DMS53 treated with DMSO at 0.1 percent for 48 hours (cell line): ENCODE data around the gene MPG.
A peak's percentile ranks its signal among the peaks of the same experiment; 100 is the strongest.

Source experiments
- DNase-seq: peaks from one replicate; lab custom pipeline; 2025; ENCODE audit not compliant: unreplicated experiment; lab: John Stamatoyannopoulos, UW

The MPG gene

DNA sequence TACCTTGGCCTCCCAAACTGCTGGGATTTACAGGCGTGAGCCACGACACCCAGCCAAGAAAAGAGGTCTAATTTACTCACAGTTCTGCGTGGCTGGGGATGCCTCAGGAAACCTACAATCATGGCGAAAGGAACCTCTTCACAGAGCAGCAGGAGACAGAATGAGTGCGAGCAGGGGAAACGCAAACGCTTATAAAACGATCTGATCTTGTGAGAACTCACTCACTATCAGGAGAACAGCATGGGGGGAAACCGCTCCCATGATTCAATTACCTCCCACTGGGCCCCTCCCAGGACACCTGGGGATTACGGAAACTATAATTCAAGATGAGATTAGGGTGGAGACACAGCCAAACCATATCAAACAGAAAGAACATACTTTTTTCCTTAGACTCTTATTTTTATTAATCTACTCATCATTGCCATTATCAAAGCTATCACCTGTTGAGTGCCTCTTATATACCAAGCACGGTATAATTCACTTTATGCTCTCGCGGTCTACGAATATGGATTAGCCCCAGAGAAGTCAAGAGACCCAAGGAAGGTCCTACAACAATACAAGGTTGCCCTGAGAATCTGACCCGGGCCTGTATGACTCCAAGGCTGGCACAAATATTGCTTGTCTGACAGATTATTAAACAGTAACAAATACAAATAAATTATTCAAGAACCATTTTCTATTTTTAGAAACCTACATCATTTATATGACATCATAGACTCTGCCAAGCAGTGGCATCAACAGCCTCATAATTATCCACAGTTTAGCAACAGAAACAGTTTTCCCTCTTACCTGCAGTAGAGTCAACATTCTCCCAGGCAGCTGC, 27.0 kb upstream of the MPG start:
- DNase-seq: no peak

DNA sequence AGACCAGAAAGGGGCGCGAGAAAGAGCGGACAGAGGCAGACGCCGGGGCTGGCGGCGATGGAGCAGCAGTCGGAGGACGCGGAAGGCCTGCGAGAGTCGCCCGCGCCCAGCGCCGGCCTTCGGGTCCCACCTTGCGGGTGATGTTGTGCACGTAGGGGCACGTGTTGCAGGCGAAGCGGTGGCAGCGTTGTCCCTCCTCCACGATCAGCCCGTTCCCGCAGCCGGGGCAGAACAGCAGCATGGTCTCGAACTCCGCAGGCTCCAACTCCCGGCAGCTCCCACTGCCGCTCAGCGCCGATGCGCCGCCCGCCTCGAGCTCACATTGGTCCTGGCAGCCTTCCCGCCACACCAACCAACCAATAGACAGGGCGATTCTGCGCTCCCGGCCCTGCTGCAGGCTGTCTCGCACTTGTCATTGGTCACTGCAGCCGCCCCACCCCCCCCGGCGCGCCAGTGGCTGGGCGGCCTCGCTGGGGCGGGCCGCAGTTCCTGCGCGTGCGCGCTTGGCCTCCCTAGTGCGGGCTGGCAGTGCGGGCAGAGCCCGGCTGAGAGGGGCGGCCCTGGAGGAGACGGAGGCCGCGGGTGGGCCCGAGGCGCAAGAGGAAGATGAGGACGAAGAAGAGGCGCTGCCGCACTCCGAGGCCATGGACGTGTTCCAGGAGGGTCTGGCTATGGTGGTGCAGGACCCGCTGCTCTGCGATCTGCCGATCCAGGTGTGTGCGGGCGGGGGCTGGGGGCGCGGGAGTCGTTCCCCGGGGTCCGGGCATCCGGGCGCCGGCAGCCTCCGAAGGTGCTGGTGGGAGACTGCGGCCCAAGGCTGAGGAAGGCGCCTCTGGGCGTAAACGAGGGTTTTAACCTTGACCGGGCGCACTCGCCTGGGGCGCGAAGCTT, 24.4 kb upstream of the MPG start, which contains the start of the genes POLR3K and SNRNP25:
Gene POLR3K, minus strand, starts transcription at position 263 of the 891 bp plus-strand sequence. Its CDS starts 22 bp downstream, at position 241.
Gene SNRNP25, plus strand, starts transcription at position 483 of the 891 bp plus-strand sequence. Its CDS starts 189 bp downstream, at position 672.
- DNase-seq: peak; percentile 87

DNA sequence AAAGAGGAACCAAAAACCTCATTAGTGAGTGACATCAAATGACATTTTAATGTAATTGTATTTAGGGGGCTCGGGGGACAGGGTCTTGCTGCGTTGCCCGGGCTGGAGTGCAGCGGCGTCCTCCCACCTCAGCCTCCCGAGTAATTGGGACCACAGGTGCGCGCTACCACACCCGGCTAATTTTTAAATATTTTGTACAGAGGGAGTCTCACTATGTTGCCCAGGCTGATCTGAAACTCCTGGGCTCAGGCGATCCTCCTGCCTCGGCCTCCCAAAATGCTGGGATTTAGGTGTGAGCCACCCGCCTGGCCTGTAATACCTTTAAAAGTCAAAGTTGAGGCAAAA, 23.8 kb upstream of the MPG start:
- DNase-seq: no peak

DNA sequence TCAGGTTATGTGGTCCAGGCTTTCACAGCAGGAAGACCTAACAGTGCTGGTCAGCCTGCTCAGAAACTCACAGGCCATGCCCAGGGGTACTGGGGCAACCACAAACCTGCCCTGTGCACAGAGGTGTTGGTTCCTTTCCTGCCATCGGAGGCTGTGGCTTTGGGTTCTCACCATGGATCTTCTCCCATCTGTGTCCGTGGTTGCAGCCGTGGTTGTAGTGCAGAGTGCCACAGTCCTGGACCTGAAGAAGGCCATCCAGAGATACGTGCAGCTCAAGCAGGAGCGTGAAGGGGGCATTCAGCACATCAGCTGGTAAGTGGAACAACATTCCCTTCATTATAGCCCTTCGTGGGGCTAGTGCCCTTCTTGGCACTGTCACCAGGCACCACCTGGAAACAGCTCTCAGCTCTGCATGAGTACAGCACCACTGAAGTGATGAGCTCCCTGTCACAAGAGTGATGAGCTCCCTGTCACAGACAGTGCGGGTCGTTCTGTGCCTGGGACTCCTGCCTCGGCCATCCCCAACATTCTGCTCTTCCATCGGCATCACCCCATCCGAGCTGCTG, 22.4 kb upstream of the MPG start:
- no peak for DNase-seq

DNA sequence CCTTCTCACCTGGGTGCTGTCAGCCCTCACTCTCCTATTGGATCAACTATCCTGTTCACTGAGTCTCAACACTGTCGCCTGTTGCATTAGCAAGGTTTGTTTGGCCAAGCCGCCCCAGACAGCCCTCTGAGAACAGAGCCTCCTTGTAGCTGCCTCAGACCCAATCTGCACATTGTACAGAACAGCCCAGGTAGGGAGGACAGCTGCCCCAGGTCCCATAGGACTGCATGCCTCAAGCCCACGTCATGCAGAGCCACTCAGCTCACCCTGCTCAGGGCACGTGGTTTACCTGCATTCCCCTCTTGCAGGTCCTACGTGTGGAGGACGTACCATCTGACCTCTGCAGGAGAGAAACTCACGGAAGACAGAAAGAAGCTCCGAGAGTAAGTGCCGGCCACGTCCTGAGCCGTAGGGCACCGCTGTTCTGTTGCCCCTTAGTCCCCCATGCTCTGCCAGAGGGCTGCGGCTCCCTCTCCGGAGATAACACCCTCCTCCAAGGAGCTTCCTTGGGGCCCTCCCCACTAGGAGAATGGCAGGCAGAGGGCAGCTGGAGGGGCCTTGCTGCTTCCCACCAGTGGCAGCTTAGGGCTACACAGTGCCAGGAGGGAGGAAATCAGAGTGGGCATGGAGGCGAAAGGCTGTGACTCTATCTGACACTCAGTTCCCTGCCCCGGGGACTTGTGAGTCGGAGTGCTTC, 21.6 kb upstream of the MPG start:
- no peak for DNase-seq

DNA sequence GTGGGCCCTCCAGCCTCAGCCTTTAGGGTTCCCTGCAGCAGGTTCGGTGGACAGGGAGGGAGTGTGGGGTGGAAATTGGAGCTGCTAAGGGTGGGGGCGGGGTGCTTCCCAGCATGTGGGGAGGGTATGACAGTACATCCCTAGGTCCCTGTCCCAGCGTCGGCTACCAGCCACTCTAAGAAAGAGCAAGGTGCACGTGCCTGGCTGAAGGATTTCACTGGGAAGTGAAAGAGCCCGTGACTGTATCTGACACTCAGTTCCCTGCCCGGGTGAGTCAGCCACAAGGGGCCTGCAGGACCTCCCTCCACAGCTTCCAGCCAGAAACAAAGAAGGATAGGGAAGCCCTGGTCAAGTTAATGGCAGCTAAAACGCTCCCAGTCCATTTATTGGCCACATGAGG, 20.3 kb upstream of the MPG start:
- DNase-seq: no peak

DNA sequence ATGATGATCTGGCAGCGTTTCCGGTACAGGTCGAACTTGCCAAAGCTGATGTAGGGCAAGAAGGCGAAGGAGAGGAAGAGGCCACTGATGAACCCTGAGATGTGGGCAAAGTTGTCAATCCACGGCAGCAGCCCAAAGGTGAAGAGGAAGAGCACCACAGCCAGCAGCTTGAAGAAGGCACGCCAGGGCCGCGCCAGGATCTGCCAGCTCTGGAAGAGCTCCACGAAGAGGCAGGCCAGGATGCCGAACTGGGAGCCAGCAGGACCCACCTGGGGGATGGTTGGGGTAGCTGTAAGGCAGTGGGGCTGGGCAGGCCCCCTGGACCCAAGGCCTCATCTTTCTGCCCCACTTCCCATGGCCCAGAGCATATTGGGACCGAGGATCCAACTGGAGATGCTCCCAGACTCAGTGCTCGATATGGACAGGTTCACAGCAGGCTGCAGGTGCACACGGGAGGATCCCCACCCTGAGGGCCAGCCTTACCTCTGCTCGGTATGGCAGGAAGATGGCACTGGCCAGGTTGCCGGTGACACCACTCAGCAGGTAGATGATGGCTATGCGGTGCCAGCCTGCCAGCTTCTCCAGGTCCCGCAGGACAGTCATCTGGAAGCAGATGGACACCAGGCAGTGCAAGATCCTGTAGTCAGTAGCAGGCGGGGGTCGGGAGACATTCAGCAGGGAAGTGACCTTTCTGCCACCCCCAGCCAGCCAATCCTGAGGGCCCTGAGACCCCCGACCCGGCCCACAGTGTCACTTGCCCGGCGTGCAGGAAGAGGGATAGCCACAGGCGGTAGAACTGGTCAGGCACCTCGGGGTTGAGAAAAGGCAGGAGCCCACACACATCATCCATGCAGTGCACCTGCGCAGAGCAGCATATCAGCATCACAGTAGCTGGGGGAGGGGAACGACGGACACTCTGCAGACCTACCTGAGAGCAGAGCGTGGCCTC, 19.3 kb upstream of the MPG start:
- DNase-seq: no peak

DNA sequence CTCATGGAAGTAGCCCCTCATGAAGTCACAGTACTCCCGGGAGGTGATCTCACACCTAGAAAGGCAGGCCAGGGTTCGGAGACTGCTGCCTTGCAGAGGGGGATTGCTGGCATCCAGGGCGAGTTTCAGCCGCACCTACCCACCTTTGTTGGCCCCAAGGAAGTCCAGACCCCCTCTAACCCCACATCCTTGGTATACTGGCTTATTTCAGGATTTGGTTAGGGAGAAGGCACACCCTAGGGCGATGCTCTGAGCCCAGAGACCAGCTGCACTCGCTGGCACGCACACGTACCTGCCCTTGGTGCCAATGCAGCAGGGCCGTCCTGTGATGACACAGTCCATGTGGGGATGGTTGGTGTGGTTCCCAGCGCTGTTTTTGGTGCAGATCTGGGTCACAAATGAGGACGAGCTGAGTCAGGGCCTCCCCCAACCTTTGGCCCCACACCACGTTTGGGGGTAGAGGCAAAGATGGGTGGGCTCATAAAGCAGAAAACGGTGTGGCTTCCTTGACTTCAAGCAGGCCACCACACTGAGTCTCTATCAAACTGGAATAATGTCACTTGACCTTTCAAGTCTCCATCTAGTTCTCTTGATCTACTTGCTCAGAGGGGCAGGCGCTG, 18.5 kb upstream of the MPG start:
- DNase-seq: no peak

DNA sequence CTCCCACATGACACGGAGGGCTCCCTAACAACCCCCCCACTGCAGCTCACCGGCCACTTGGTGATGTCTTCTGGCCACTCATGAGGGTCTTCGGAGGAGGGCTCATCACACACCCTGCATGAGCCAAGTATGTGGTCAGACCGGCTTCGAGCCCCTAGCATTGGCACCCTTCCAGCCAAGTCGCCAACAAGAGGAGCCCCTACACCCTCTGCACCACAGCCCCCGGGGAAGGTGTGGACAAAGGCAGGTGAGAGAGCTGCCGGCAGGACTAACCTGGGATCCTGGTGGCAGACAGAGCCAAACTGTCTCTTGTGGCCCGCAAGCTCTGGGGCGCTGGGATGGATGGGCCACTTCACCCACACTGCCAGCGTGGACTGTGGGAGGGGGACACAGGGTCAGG, 17.9 kb upstream of the MPG start:
- no peak for DNase-seq

DNA sequence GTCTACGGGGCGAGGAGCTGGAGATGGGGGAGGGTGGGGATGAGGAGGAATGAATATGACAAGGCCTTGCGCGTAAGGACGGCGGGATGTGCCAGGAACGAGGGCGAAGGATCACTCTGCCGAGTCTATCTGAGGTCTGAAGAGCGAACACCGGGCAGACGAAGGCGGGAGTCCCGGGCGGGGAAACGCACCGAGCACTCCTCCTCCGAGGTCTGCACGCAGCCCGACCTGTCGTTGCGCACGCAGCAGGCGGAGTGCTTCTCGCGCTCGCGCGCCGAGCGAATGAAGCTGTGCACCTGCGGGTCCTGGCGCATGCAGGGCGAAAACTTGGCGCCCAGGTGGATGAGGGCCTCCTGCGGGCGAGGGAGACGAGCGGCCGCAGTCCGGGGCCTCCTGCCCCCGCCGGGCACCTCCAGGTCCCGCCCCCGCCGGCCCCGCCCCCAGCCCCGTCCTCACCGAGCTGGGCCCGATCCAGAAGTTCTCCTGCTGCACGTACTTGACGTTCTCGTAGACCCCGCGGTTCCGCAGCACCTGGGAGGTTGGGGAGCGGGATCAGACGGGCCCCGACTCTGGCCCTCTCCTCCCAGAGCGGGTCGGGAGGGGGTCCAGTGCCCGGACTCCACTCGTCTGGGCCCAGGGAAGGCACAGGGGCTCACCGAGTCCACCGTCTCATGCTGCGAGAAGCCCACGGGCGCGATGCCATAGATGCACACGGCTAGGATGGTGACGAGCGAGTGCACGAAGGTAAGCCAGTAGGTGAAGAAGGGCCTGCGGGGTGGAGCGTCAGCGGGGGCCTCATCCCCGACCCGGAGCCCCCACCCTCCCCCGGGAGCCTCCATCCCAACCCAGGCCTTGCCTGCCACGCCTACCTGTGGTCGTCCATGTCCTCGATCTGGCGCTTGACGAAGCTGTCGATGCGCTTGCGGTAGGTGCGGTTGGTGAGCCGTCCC, 16.8 kb upstream of the MPG start:
- DNase-seq: no peak

DNA sequence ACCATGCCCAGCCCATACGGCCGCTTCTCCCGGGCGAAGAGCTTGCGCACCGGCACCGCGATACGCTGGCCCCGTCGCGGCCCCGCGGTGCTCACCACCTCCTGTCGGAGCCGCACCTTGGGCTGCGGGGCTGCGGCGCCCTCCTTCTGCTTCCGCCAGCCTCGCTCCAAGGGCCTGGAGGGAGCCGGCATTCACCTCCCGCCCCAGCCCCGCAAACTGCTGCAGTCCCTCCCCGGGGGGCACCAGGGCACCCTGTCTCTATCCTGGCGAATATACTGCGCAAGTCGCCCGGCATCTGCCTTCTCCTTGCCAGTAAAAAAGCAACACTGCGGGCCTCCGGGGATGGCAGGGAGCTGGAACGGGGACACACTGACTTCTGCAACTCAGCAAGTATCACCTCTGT, 16.1 kb upstream of the MPG start:
- no peak for DNase-seq

DNA sequence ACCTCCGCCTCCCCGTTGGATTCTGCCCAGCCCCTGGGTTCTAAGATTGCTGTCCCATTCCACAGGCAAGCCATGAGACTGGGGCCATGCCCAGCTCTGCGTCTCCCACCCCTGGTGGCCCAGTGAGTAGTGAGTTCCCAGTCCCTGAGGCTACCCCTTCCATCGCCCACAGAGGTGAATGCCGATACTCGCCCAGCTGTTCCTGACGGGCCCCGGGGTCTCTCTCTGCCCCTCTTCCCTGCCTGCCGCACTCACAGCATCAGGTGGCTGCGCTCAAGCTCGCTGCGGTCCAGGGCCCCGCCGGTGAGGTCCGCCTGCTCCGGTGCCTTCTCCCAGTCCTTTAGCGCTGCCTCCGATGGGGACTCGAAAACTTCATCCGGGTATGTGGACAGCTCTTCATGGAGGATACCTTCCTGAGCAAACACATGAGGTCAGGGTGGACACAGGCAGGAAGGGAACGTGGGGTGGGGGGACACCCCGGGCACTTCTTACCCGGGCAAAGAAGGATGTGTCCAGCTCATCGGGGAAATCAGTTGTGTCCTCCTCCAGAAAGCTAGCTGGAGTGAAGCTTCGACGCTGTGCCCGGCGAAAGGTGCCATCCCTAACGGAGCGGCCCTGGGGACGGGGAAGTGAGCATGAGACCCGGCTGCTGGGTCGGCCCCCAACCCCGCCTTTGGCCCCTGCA, 15.6 kb upstream of the MPG start:
- DNase-seq: no peak

DNA sequence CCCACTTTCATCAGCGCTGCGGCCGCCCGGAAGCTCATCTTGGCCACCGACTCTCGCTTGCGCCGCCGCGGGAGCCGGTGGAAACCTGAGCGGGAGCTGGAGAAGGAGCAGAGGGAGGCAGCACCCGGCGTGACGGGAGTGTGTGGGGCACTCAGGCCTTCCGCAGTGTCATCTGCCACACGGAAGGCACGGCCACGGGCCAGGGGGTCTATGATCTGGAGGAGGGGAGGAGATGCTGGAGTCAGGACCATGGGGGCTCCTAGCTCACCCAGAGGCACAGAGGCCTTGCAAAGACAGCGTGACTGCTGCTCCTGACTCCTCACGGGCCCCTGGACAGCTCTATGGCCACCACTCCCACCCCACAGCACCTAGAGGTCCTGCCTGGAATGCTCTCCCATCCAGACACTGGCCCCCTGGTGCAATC, 15.0 kb upstream of the MPG start:
- no peak for DNase-seq

DNA sequence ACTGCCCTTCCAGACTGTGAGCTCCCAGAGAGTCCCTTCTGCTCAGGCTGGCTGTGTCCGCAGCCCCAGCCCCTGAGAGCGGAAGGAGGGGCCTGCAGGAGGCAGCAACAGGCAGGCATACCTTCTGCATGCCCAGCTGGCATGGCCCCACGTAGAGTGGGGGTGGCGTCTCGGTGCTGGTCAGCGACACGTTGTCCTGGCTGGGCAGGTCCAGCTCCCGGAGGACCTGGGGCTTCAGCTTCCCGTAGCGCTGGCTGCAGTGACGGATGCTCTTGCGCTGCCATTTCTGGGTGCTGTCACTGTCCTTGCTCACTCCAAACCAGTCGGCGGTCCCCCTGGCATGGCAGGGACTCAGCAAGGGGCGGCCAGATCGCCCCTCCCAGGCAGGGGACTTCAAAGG, 14.6 kb upstream of the MPG start:
- DNase-seq: no peak

DNA sequence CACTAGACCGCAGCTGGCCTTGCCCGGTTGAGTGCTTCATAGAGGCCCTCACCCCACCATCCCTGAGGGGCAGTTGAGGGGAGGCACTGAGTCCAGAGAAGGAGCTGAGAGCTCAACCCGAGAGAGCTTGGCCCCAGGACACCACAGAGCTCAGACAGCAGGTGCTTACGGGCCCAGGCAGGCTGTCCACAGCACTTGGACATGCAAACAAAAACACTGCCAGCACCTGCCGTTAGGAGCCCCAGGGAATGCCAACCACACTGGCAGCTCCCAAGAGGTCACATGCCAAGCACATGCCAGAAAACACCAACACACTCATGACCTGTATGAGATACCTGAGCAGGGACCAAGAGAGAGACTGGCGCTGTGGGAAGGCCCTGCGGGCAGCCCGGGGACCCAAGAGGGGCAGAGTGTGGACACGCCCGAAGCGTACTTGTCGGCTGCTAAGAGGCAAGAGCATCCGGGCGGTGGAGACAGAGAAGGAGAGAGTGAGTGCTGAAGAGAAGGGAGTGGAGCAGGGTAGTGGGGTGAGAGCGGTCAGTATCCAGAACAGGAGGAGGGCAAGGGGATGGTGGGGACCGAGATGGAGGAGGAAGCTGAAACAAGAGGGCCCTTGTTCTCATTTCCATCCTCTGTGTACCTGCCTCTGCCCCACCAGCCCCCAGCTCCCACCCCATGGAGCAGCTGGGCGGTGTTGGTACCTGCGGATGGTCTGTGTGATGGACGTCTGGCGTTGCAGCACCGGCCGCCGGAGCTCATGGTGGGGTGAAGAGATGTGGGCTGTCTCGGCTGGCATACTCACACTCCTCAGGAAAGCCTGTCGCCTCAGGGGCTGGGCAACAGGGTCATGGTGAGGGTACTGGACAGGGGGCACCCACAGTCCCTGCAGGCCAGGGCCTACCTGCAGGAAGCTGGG, 13.8 kb upstream of the MPG start:
- peak; percentile 14 for DNase-seq

DNA sequence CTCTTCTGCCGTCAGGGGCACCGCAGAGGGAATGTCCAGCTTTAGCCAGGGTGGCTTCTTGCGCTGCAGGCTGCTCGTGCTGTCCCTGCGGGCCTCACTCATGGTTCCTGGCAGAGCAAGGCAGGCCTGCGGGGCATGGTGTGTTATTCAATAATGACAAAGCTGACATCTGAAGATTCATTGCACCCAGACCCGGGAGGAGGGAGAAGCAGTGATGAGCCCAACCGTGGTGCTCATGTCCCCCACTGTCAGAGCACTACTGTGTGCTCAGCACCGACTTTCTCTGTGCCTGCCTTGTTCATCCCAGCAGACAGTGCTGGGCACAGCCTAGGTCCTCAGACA, 13.1 kb upstream of the MPG start:
- no peak for DNase-seq

DNA sequence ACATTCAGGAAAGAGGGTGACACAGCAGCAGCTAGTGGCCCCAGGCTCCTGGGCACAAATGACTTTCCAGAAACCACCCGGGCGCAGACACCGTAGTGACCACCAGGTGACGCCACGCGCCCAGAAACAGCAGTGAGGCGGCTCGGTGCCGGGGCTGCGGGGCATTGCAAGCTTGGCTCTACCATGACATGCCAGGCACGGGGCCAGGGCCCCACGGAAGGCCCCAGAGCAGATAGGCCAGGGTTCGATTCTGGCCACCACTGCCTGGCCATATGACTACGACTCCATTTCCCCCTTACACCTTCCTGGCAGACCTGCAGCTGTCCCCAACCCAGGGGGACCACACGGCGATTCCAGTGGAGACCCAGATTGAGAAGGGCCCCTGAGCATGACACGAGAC, 12.3 kb upstream of the MPG start:
- peak; percentile 29 for DNase-seq
